HEK293 (cell line): ENCODE results near the gene COL5A1.

Experiments used
- CTCF ChIA-PET: fragments of 350-600 bp; formaldehyde crosslinking; extraction: SDS; loops from one replicate; lab custom pipeline; 2021; ENCODE audit warnings: antibody characterized with exemption; lab: Yijun Ruan, JAX
- POLR2A ChIA-PET: fragments of 300-600 bp; formaldehyde crosslinking; extraction: SDS; loops from one replicate; lab custom pipeline; 2020; ENCODE audit warnings: antibody characterized with exemption, inconsistent platforms; lab: Yijun Ruan, JAX
- H3K27ac ChIP-seq: fragments of 200-500 bp; sonication (Bioruptor generic); 2 replicates; pipeline ENCODE4 v1.5.1; 2014; ENCODE audit warnings: low read depth, low read length, control low read depth, inconsistent platforms; ENCODE audit errors: extremely low read depth
- H3K36me3 ChIP-seq, 2 experiments: fragments of 200-500 bp in 1 of 2; sonication (Bioruptor generic) in 1 of 2; 1 replicate in 1 of 2; 2 replicates in 1 of 2; pipeline ENCODE4 v1.5.1; 2014 to 2017; ENCODE audit warnings: inconsistent platforms in 2 of 2, low read length in 2 of 2; ENCODE audit not compliant: control insufficient read depth in 2 of 2, insufficient read depth in 1 of 2
- H3K4me1 ChIP-seq: fragments of 200-500 bp; sonication (Bioruptor generic); 2 replicates; pipeline ENCODE4 v1.5.1; 2014; ENCODE audit warnings: mild to moderate bottlenecking, low read length, inconsistent platforms; ENCODE audit not compliant: control insufficient read depth, insufficient read depth
- H3K4me3 ChIP-seq: 2 replicates; pipeline ENCODE4 v1.5.1; 2011; ENCODE audit warnings: low read depth, mild to moderate bottlenecking, control low read depth, low read length, moderate library complexity
- H3K9me3 ChIP-seq: fragments of 200-500 bp; sonication (Bioruptor generic); 2 replicates; pipeline ENCODE4 v1.5.1; 2014; ENCODE audit warnings: low read depth, low read length, inconsistent platforms; ENCODE audit not compliant: control insufficient read depth, insufficient read depth
- FEZF1 ChIP-seq: fragments of 450-650 bp; formaldehyde crosslinking; IDR thresholded peaks from 2 replicates; pipeline ENCODE4 v1.5.1; 2016; ENCODE audit warnings: missing biosample characterization, missing genetic modification characterization
- GFI1B ChIP-seq: fragments of 450-650 bp; formaldehyde crosslinking; IDR thresholded peaks from 2 replicates; pipeline ENCODE4 v1.5.1; 2016; ENCODE audit warnings: missing biosample characterization, missing genetic modification characterization
- GLIS2 ChIP-seq: fragments of 450-650 bp; formaldehyde crosslinking; IDR thresholded peaks from 2 replicates; pipeline ENCODE4 v1.5.1; 2016; ENCODE audit warnings: missing biosample characterization, missing genetic modification characterization
- OVOL3 ChIP-seq: fragments of 450-650 bp; formaldehyde crosslinking; IDR thresholded peaks from 2 replicates; pipeline ENCODE4 v1.5.1; 2016; ENCODE audit warnings: missing biosample characterization, missing genetic modification characterization
- RBAK ChIP-seq: fragments of 450-650 bp; formaldehyde crosslinking; IDR thresholded peaks from 2 replicates; pipeline ENCODE4 v1.5.1; 2016; ENCODE audit warnings: missing biosample characterization, missing genetic modification characterization
- SCRT1 ChIP-seq: fragments of 450-650 bp; formaldehyde crosslinking; IDR thresholded peaks from 2 replicates; pipeline ENCODE4 v1.5.1; 2016; ENCODE audit warnings: missing biosample characterization, missing genetic modification characterization, borderline replicate concordance
- SP3 ChIP-seq: fragments of 450-650 bp; formaldehyde crosslinking; IDR thresholded peaks from 2 replicates; pipeline ENCODE4 v1.5.1; 2016; ENCODE audit warnings: missing biosample characterization, missing genetic modification characterization
- SP7 ChIP-seq: fragments of 450-650 bp; formaldehyde crosslinking; IDR thresholded peaks from 2 replicates; pipeline ENCODE4 v1.5.1; 2016; ENCODE audit warnings: missing biosample characterization, missing genetic modification characterization
- ZNF157 ChIP-seq: fragments of 450-650 bp; formaldehyde crosslinking; IDR thresholded peaks from 2 replicates; pipeline ENCODE4 v1.5.1; 2016; ENCODE audit warnings: missing biosample characterization, missing genetic modification characterization
- ZNF19 ChIP-seq: fragments of 450-650 bp; formaldehyde crosslinking; IDR thresholded peaks from 2 replicates; pipeline ENCODE4; 2016; ENCODE audit warnings: missing biosample characterization, missing genetic modification characterization, low read depth
- ZNF223 ChIP-seq: fragments of 450-650 bp; formaldehyde crosslinking; IDR thresholded peaks from 2 replicates; pipeline ENCODE4 v1.5.1; 2016; ENCODE audit warnings: missing biosample characterization, missing genetic modification characterization
- ZNF23 ChIP-seq: fragments of 450-650 bp; formaldehyde crosslinking; IDR thresholded peaks from 2 replicates; pipeline ENCODE4 v1.5.1; 2016; ENCODE audit warnings: missing biosample characterization, missing genetic modification characterization, borderline replicate concordance
- ZNF311 ChIP-seq: fragments of 450-650 bp; formaldehyde crosslinking; IDR thresholded peaks from 2 replicates; pipeline ENCODE4 v1.5.1; 2017; ENCODE audit warnings: missing biosample characterization, missing genetic modification characterization, borderline replicate concordance
- ZNF394 ChIP-seq: fragments of 450-650 bp; formaldehyde crosslinking; IDR thresholded peaks from 2 replicates; pipeline ENCODE4 v1.5.1; 2016; ENCODE audit warnings: missing biosample characterization, missing genetic modification characterization, mild to moderate bottlenecking, moderate library complexity, borderline replicate concordance
- ZNF426 ChIP-seq: fragments of 450-650 bp; formaldehyde crosslinking; IDR thresholded peaks from 2 replicates; pipeline ENCODE4 v1.5.1; 2017; ENCODE audit warnings: missing biosample characterization, missing genetic modification characterization, mild to moderate bottlenecking, inconsistent platforms, moderate library complexity
- ZNF510 ChIP-seq: fragments of 450-650 bp; formaldehyde crosslinking; IDR thresholded peaks from 2 replicates; pipeline ENCODE4 v1.5.1; 2018; ENCODE audit warnings: mild to moderate bottlenecking, missing genetic modification characterization, missing biosample characterization; ENCODE audit not compliant: insufficient replicate concordance
- ZNF544 ChIP-seq: fragments of 450-650 bp; formaldehyde crosslinking; IDR thresholded peaks from 2 replicates; pipeline ENCODE4 v1.5.0; 2017; ENCODE audit warnings: missing biosample characterization, missing genetic modification characterization
- ZNF555 ChIP-seq: fragments of 450-650 bp; formaldehyde crosslinking; conservative IDR thresholded peaks from 2 replicates; pipeline ENCODE4 v1.5.1; 2017; ENCODE audit warnings: missing biosample characterization, mild to moderate bottlenecking, missing genetic modification characterization, inconsistent platforms
- ZNF571 ChIP-seq: fragments of 450-650 bp; formaldehyde crosslinking; IDR thresholded peaks from 2 replicates; pipeline ENCODE4 v1.5.0; 2017; ENCODE audit warnings: missing biosample characterization, missing genetic modification characterization
- ZNF623 ChIP-seq: fragments of 450-650 bp; formaldehyde crosslinking; IDR thresholded peaks from 2 replicates; pipeline ENCODE4 v1.5.1; 2016; ENCODE audit warnings: missing biosample characterization, missing genetic modification characterization
- ZNF843 ChIP-seq: fragments of 450-650 bp; formaldehyde crosslinking; IDR thresholded peaks from 2 replicates; pipeline ENCODE4 v1.5.1; 2016; ENCODE audit warnings: missing biosample characterization, missing genetic modification characterization
- TF ChIP-seq, protein P1 (sequence below): fragments of 450-650 bp; formaldehyde crosslinking; IDR thresholded peaks from 2 replicates; pipeline ENCODE4 v1.5.1; 2016; ENCODE audit warnings: missing biosample characterization, missing genetic modification characterization
- TF ChIP-seq, protein P2 (sequence below): fragments of 450-650 bp; formaldehyde crosslinking; IDR thresholded peaks from 2 replicates; pipeline ENCODE4 v1.5.1; 2016; ENCODE audit warnings: missing biosample characterization, missing genetic modification characterization

The COL5A1 gene

DNA sequence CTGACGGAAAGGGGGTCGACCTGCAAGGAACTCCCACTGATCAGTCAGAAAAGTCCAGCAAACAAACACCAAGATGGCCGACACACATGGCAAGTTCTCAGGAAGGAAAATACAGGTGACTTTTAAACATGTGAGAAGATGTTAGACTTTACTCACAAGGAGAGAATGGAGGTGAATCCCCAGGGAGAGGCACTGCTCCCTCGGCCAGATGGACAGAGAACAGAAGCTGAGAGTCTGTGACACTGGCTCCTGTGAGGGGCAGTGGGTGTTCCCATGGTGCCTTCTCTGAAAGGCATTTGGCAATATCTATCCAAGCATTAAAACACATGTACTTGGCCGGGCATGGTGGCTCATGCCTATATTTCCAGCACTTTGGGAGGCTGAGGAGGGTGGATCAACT is 22.8 kb downstream of the COL5A1 start:
- CTCF ChIA-PET, result interaction anchor here (0.9 to 1.8 kb wide), 3 partner anchors 16 to 75 kb away, joined by 3 read pairs; no protein-coding TSS in a partner anchor
- Histone ChIP-seq H3K36me3 (no peaks in the 10 kb centered on the region), H3K9me3 (no peaks in the 10 kb centered on the region), H3K4me1 (no peaks in the 10 kb centered on the region), H3K4me3 (no peak overlapping the region), H3K27ac (no peak overlapping the region)
- TF ChIP-seq ZNF571 (tag by site-specific recombination) (no peak), OVOL3 (no peak), SP3 (no peak), SCRT1 (tag by site-specific recombination) (no peak), ZNF157 (tag by site-specific recombination) (no peak), GFI1B (tag by site-specific recombination) (no peak), GLIS2 (no peak), ZNF311 (tag by site-specific recombination) (no peak), ZNF555 (tag by site-specific recombination) (no peak), ZNF223 (tag by site-specific recombination) (no peak)
- TF ChIP-seq, protein P1, sequence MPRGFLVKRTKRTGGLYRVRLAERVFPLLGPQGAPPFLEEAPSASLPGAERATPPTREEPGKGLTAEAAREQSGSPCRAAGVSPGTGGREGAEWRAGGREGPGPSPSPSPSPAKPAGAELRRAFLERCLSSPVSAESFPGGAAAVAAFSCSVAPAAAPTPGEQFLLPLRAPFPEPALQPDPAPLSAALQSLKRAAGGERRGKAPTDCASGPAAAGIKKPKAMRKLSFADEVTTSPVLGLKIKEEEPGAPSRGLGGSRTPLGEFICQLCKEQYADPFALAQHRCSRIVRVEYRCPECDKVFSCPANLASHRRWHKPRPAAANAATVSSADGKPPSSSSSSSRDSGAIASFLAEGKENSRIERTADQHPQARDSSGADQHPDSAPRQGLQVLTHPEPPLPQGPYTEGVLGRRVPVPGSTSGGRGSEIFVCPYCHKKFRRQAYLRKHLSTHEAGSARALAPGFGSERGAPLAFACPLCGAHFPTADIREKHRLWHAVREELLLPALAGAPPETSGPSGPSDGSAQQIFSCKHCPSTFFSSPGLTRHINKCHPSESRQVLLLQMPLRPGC (tag by site-specific recombination), result no peak
- POLR2A ChIA-PET, result no interaction called here

DNA sequence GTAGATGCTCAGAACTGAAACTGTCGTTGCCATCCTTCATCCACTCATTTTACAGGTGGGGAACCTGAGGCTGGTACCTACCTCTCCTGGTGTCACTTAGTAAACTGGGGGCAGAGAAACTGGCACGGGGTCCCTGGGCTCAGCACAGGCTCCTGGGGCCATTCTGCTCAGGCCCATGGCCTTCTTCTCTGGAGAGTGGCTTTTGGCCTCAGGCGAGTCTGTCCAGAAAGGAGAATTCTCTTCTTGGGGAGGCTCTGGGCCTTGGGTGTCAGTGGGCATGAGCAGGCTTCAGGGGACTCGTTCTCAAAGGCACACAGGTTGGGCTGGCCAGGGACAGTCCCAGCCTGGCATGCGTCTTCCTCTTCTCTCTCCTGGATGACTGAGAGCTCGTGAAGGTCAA is 24.6 kb downstream of the COL5A1 start:
- Histone ChIP-seq H3K27ac (no peak overlapping the region), H3K4me1 (no peaks in the 10 kb centered on the region), H3K9me3 (no peaks in the 10 kb centered on the region), H3K36me3 (no peaks in the 10 kb centered on the region), H3K4me3 (no peak overlapping the region)
- TF ChIP-seq ZNF510 (tag by site-specific recombination), result no peak
- no peak for TF ChIP-seq GFI1B (tag by site-specific recombination)
- TF ChIP-seq SP7, result no peak
- ChIA-PET POLR2A (no interaction called here), CTCF (no interaction called here)

DNA sequence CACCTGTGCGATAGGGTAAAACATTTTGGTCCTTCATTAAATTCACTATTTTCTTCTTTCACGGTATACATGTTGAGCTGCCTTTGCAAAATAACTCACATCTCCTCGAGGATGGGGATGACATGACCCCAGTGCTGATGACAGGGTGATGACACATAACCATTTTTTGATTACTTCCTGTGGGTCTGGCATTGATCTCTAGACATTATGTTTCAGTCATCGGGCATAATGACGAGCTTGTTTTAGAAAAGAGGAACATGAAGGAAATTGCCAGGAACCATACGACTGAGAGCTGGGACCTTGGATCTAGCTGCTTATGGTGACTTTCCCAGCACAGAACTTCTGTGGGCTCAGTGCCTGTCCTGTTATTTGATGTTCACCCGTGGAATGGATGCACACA is 25.2 kb downstream of the COL5A1 start:
- TF ChIP-seq ZNF623 (tag by site-specific recombination) (no peak), ZNF23 (no peak), ZNF843 (no peak), ZNF426 (tag by site-specific recombination) (no peak), FEZF1 (tag by site-specific recombination) (no peak), RBAK (tag by site-specific recombination) (no peak), ZNF394 (tag by site-specific recombination) (no peak), ZNF544 (no peak), ZNF19 (tag by site-specific recombination) (no peak)
- TF ChIP-seq, protein P2, sequence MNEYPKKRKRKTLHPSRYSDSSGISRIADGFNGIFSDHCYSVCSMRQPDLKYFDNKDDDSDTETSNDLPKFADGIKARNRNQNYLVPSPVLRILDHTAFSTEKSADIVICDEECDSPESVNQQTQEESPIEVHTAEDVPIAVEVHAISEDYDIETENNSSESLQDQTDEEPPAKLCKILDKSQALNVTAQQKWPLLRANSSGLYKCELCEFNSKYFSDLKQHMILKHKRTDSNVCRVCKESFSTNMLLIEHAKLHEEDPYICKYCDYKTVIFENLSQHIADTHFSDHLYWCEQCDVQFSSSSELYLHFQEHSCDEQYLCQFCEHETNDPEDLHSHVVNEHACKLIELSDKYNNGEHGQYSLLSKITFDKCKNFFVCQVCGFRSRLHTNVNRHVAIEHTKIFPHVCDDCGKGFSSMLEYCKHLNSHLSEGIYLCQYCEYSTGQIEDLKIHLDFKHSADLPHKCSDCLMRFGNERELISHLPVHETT (tag by site-specific recombination), result no peak
- Histone ChIP-seq H3K4me3 (no peak overlapping the region), H3K4me1 (no peaks in the 10 kb centered on the region), H3K36me3 (no peaks in the 10 kb centered on the region), H3K9me3 (no peaks in the 10 kb centered on the region), H3K27ac (no peak overlapping the region)
- POLR2A ChIA-PET, result no interaction called here
- CTCF ChIA-PET, result interaction anchor here (2.3 kb wide), 1 partner anchor 218 kb away, joined by 7 read pairs; no protein-coding TSS in a partner anchor
